ENCODE data around the gene PAMR1.

DNA sequence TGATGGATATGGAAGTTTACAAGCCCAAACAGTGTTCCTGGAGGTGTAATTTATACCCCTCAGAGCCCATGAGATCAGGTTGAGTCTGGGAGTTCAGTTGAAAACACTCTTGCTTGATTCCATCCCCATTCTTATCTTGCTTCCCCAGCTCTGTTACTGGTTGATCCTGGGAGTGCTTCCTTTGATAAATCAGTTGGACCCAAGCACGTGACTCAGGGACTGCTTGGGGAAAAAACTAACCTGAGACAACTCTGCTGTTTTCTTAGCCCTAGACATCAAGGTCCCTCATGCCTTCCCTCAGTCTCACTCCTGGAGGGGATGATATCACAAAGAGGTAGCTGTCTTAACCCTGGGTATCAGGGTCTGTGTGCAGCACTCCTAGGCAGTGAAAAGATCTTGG is 71.1 kb downstream of the PAMR1 start:
- TF ChIP-seq CTCF (IDR thresholded peaks at IDR 0.05) (no peak), POLR2A (IDR thresholded peaks at IDR 0.05) (no peak)

All from right lobe of liver (tissue), 4 donors.